Measurements from ENCODE around the gene AP1G1. TPM values are rescaled to one million over a fixed set of nuclear protein-coding genes. Genes with fewer than 3 reads are reported as not detected.

Gene AP1G1
- total and polyA plus RNA-seq, 2 donors, result 24.1 to 26.7 TPM

DNA sequence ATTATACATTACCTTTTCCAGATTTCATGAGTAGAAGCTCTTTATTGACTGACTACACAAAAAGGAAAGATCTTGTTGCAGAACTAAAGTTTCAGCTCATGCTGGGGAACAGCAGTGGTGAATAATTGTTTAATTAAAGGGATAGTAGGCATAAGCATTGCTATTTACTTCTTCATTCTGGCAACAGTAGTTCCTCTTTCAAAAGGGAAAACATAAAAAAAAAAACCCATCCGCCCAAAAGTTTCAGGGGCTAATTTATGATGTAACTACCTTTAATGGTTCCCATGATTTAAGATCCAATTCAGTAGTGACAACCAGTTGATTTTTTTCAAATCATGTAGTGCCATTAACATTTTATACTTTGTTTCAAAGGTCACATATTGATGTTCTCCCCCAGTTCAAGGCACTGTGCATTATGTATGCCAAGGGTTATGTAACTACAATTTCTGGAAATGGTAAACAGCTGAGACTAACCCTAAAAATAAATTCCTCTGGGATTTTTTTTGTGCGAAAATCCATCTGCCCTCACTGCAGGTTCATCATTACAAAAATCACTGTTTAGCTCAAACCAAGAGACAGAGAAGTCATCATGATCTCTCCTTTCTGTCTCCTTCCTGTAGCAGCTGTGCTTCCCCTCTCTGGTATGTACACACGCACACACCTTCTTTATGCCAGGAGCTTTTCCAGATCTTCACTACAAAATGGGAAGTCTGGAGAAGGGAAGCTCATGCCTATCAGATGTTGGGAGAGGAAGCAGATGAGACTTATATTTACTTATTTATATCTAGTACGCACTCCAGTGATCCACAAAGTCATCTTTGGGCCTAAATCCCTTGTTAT is 81.9 kb downstream of the AP1G1 start:
- WGBS, result 71% methylated on average over 4 of the region's 4 CpGs
- Histone ChIP-seq H3K4me3 (ENCODE audit: low read length in 2 of 2) (no peak overlapping the region), H3K36me3 (ENCODE audit: control insufficient read depth in 2 of 2, insufficient read depth in 2 of 2, low read length in 1 of 2) (peaks cover 0 to 8% of the 10 kb centered on the region in 2 donors), H3K4me1 (ENCODE audit: control insufficient read depth in 2 of 2, insufficient read depth in 2 of 2, low read length in 2 of 2) (peaks cover 3 to 9% of the 10 kb centered on the region in 2 donors), H3K27ac (ENCODE audit: low read depth in 1 of 2, low read length in 1 of 2) (no peak overlapping the region), H3K27me3 (ENCODE audit: control insufficient read depth in 2 of 2, insufficient read depth in 1 of 2, low read length in 1 of 2) (peaks cover 4 to 10% of the 10 kb centered on the region in 2 donors), H3K9me3 (ENCODE audit: control insufficient read depth in 2 of 2, insufficient read depth in 1 of 2, low read length in 1 of 2) (no peaks in the 10 kb centered on the region)
- no peak for DNase-seq (ENCODE audit: low read depth in 6 of 9, low spot score in 9 of 9)

DNA sequence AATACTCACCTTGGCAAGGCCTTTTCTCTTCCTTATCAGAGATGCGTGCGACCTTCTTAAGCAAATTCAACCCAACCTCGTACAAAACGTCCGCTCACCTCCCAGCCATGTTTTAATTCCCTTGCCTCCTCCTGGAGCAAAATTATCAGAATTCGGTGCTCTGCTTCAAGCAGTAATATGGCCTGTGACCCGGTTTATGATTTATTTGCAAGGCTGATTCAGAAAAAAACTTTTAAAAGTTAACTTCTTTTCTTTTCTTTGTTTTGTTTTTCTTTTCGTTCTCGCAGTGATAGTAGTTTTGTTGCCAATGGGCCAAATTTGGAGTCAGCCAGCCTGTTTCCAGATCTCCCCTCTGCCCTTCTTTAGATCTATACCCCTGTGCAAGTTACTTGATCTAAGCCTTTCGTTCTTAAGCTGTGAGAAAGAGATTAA is 84.3 kb downstream of the AP1G1 start, which contains the start of gene PHLPP2:
Gene PHLPP2 (minus strand): TSS at position 382 of the 432 bp plus-strand sequence. CDS start 9,906 bp downstream, outside the sequence.
- H3K4me3 ChIP-seq (ENCODE audit: low read length in 2 of 2), result peak within 1 kb of the TSS; percentile 49 to 82
- no peaks in the 10 kb centered on the region for H3K36me3 ChIP-seq (ENCODE audit: control insufficient read depth in 2 of 2, insufficient read depth in 2 of 2, low read length in 1 of 2)
- peak within 1 kb of the TSS in 1 of 2 donors; percentile 81 for H3K27ac ChIP-seq (ENCODE audit: low read depth in 1 of 2, low read length in 1 of 2)
- WGBS, result 35% methylated on average over 10 of the region's 10 CpGs
- peaks cover 4 to 10% of the 10 kb centered on the region in 2 donors for H3K27me3 ChIP-seq (ENCODE audit: control insufficient read depth in 2 of 2, insufficient read depth in 1 of 2, low read length in 1 of 2)
- H3K4me1 ChIP-seq (ENCODE audit: control insufficient read depth in 2 of 2, insufficient read depth in 2 of 2, low read length in 2 of 2), result peaks cover 3 to 9% of the 10 kb centered on the region in 2 donors
- DNase-seq (ENCODE audit: low read depth in 6 of 9, low spot score in 9 of 9), result no peak
- H3K9me3 ChIP-seq (ENCODE audit: control insufficient read depth in 2 of 2, insufficient read depth in 1 of 2, low read length in 1 of 2), result no peaks in the 10 kb centered on the region

DNA sequence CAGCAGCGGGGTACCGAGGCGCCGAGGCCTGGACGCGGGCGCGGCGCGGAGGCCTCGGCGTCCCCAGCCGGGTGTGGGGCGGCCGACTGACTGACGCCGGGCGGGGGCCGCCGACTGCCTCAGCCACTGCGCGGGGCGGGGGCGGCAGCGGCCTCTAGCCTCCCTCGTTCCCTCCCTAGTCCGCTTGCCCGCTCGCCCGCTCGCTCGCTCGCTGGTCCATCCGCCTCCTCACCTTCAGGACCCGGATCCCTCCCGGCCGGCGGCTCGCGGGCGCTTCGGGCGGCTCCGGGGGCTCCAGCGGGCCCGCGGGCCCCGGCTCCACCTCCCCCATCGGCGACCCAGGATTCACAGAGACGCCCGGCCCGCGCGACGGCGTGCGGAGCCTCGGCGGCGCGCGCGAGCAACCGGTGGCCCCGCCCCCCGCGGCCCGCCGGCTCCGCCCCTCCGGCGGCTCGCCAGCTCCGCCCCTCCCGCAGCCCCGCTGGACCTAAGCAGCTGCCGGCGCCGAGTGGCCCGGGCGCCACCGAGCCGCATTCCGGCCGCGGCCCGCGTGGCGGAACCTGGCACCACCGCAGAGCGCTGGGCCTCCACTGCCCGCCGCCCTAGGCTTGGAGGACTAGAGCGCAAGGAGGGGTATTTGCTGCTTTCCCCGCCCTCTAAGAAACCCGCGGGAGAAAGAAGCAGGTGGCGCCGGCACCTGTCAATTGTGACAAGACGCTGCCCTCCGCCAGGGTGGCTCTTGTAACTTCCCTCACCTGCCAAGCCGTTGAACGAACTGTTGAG is 84.9 kb downstream of the AP1G1 start:
- DNase-seq (ENCODE audit: low read depth in 6 of 9, low spot score in 9 of 9), result peak; percentile 38 to 88 (median 70)
- Histone ChIP-seq H3K4me1 (ENCODE audit: control insufficient read depth in 2 of 2, insufficient read depth in 2 of 2, low read length in 2 of 2) (peaks cover 3 to 9% of the 10 kb centered on the region in 2 donors), H3K4me3 (ENCODE audit: low read length in 2 of 2) (peak overlapping the region; percentile 49 to 82), H3K27me3 (ENCODE audit: control insufficient read depth in 2 of 2, insufficient read depth in 1 of 2, low read length in 1 of 2) (peaks cover 4 to 10% of the 10 kb centered on the region in 2 donors), H3K9me3 (ENCODE audit: control insufficient read depth in 2 of 2, insufficient read depth in 1 of 2, low read length in 1 of 2) (no peaks in the 10 kb centered on the region), H3K27ac (ENCODE audit: low read depth in 1 of 2, low read length in 1 of 2) (peak overlapping the region in 1 of 2 donors; percentile 81), H3K36me3 (ENCODE audit: control insufficient read depth in 2 of 2, insufficient read depth in 2 of 2, low read length in 1 of 2) (no peaks in the 10 kb centered on the region)
- WGBS, result under 1% methylated on average over 103 of the region's 104 CpGs

DNA sequence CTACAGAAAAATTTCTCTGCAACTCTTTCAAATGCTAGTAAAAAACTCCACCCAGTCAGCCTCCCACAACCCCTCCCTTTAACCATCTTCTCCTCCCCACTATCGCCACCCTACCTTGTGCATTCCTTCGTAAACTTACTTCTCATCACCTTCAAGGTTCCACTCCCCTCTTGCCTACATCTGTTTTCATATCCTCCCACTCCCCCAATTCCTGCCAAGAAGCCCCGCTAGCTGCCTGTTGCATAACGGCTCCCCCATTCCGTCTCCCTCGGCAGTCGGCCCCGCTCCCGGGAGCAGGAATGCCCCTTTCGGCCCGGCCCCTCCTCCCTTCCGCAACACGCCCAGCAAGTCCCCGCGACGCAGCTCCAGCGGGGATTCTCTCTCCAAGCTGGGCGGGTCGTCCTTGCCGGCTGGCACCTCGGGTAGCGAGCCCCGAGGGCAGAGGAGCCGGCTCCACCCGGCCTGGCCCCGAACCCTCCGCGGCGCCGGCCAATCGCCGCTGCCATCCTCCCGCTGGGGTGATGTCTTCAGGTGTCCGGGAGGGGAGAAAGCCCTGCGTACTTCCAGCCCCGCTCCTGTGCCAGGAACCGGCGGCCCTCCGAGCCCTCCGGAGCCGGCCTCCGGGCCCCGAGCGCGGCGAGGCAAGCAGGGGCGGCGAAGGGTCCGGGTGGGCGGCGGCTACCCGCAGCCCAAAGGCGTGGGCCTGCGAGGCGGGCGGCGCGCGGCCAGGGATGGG is 85.7 kb downstream of the AP1G1 start:
- H3K4me1 ChIP-seq (ENCODE audit: control insufficient read depth in 2 of 2, insufficient read depth in 2 of 2, low read length in 2 of 2), result peaks cover 3 to 9% of the 10 kb centered on the region in 2 donors
- peaks cover 4 to 10% of the 10 kb centered on the region in 2 donors for H3K27me3 ChIP-seq (ENCODE audit: control insufficient read depth in 2 of 2, insufficient read depth in 1 of 2, low read length in 1 of 2)
- H3K4me3 ChIP-seq (ENCODE audit: low read length in 2 of 2), result peak overlapping the region; percentile 54 to 82
- under 1% methylated on average over 59 of the region's 59 CpGs for WGBS
- H3K27ac ChIP-seq (ENCODE audit: low read depth in 1 of 2, low read length in 1 of 2), result peak overlapping the region in 1 of 2 donors; percentile 83
- H3K36me3 ChIP-seq (ENCODE audit: control insufficient read depth in 2 of 2, insufficient read depth in 2 of 2, low read length in 1 of 2), result no peaks in the 10 kb centered on the region
- DNase-seq (ENCODE audit: low read depth in 6 of 9, low spot score in 9 of 9), result peak in 8 of 9 donors; percentile 15 to 58 (median 23)
- H3K9me3 ChIP-seq (ENCODE audit: control insufficient read depth in 2 of 2, insufficient read depth in 1 of 2, low read length in 1 of 2), result no peaks in the 10 kb centered on the region

DNA sequence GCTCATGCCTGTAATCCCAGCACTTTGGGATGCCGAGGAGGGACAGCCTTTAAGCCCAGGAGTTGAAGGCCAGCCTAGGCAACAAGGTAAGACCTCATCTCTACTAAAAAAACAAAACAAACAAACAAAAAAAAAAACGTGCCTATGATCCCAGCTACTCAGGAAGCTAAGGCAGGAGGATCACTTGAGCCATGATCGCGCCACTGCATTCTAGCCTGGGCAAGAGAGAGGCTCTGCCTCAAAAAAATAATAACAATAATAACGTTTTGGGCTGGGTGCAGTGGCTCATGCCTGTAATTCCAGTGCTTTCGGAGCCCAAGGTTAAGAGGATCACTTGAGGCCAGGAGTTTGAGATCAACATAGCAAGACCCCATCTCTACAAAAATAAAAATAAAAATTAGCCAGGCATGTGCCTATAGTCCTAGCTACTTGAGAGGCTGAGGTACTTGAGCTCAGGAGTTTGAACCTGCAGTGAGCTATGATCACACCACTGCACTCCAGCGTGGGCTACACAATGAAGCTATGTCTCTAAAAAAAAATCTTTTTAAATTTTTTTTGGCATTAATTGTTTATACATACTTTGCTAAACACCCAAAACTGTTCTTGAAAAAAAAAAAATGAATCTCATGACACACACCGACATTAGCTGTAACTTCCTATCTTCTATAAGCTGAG is 87.4 kb downstream of the AP1G1 start:
- no peaks in the 10 kb centered on the region for H3K36me3 ChIP-seq (ENCODE audit: control insufficient read depth in 2 of 2, insufficient read depth in 2 of 2, low read length in 1 of 2)
- H3K9me3 ChIP-seq (ENCODE audit: control insufficient read depth in 2 of 2, insufficient read depth in 1 of 2, low read length in 1 of 2), result no peaks in the 10 kb centered on the region
- 83% methylated on average over 8 of the region's 8 CpGs for WGBS
- no peak overlapping the region for H3K4me3 ChIP-seq (ENCODE audit: low read length in 2 of 2)
- peaks cover 4 to 10% of the 10 kb centered on the region in 2 donors for H3K27me3 ChIP-seq (ENCODE audit: control insufficient read depth in 2 of 2, insufficient read depth in 1 of 2, low read length in 1 of 2)
- H3K27ac ChIP-seq (ENCODE audit: low read depth in 1 of 2, low read length in 1 of 2), result no peak overlapping the region
- H3K4me1 ChIP-seq (ENCODE audit: control insufficient read depth in 2 of 2, insufficient read depth in 2 of 2, low read length in 2 of 2), result peaks cover 3 to 9% of the 10 kb centered on the region in 2 donors
- DNase-seq (ENCODE audit: low read depth in 6 of 9, low spot score in 9 of 9), result no peak

DNA sequence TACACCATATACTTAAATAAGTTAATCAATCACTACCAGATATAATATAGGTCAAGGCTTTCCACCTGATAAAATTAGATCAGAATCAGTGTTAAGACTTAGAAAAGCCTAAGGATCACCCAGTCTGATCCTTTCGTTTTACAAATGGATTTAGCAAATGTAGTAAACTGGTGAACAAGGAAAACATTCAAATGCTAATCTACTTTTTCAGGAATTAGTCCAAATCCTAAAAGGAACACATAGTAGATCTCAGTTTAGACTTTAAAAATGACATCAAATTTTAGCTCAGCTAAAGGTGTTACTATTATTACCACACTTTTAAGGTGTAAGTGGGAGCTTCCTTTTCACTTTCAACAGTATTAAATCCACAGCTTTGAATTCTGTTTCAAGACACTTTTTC is 96.1 kb downstream of the AP1G1 start:
- no peaks in the 10 kb centered on the region for H3K36me3 ChIP-seq (ENCODE audit: control insufficient read depth in 2 of 2, insufficient read depth in 2 of 2, low read length in 1 of 2)
- no peak for DNase-seq (ENCODE audit: low read depth in 6 of 9, low spot score in 9 of 9)
- no peaks in the 10 kb centered on the region for H3K9me3 ChIP-seq (ENCODE audit: control insufficient read depth in 2 of 2, insufficient read depth in 1 of 2, low read length in 1 of 2)
- 99% methylated on average over 1 of the region's 1 CpG for whole genome bisulfite sequencing
- no peaks in the 10 kb centered on the region for H3K4me1 ChIP-seq (ENCODE audit: control insufficient read depth in 2 of 2, insufficient read depth in 2 of 2, low read length in 2 of 2)
- H3K27me3 ChIP-seq (ENCODE audit: control insufficient read depth in 2 of 2, insufficient read depth in 1 of 2, low read length in 1 of 2), result no peaks in the 10 kb centered on the region
- no peak overlapping the region for H3K27ac ChIP-seq (ENCODE audit: low read depth in 1 of 2, low read length in 1 of 2)
- H3K4me3 ChIP-seq (ENCODE audit: low read length in 2 of 2), result no peak overlapping the region

DNA sequence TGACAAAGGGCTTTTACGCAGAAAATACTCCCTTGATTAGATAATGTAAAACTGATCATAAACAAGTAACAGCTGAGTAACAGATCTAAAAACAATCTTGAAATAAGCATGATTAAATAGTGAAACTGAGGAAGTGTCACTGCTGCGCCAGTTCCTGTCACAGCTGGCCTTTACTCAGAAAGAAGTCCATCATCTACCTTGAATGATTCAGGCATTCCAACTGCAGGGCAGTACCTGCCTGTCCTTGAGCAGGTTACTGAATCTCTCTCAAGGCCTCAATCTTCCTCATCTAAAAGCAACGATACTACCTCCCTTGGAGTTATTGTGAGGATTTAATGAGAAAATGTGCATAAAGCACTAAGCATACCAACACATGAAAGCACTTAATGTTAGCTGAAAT is 96.8 kb downstream of the AP1G1 start:
- Histone ChIP-seq H3K4me3 (ENCODE audit: low read length in 2 of 2) (no peak overlapping the region), H3K9me3 (ENCODE audit: control insufficient read depth in 2 of 2, insufficient read depth in 1 of 2, low read length in 1 of 2) (no peaks in the 10 kb centered on the region), H3K27ac (ENCODE audit: low read depth in 1 of 2, low read length in 1 of 2) (no peak overlapping the region), H3K4me1 (ENCODE audit: control insufficient read depth in 2 of 2, insufficient read depth in 2 of 2, low read length in 2 of 2) (no peaks in the 10 kb centered on the region), H3K36me3 (ENCODE audit: control insufficient read depth in 2 of 2, insufficient read depth in 2 of 2, low read length in 1 of 2) (no peaks in the 10 kb centered on the region), H3K27me3 (ENCODE audit: control insufficient read depth in 2 of 2, insufficient read depth in 1 of 2, low read length in 1 of 2) (no peaks in the 10 kb centered on the region)
- DNase-seq (ENCODE audit: low read depth in 6 of 9, low spot score in 9 of 9), result no peak
- 93% methylated on average over 3 of the region's 3 CpGs for WGBS

DNA sequence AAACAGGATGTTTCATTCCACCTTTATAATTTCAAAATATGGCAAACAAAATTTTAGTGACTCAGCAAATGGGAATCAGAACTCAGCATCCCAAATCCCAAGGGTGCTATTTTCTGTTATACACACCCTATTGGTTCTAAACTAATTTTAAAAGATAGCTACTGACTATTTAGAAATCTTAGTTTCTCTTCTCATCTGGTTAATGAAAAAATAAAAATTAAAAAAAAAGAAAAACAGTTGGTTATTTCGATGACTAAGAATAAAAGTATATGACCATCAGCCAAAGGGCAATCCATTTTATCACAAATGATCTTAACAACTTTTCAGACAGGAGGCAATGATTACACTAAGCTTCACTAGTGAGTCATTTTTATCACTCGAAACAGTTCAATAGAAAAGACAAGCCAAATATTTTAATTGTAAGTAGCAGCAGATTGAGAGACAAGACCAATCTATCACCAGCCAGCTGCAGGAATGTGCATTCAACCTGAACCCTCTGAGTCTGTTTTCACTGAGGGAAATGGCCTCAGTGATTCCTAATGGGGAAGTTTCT is 99.3 kb downstream of the AP1G1 start:
- Histone ChIP-seq H3K27ac (ENCODE audit: low read depth in 1 of 2, low read length in 1 of 2) (no peak overlapping the region), H3K9me3 (ENCODE audit: control insufficient read depth in 2 of 2, insufficient read depth in 1 of 2, low read length in 1 of 2) (no peaks in the 10 kb centered on the region), H3K27me3 (ENCODE audit: control insufficient read depth in 2 of 2, insufficient read depth in 1 of 2, low read length in 1 of 2) (no peaks in the 10 kb centered on the region), H3K36me3 (ENCODE audit: control insufficient read depth in 2 of 2, insufficient read depth in 2 of 2, low read length in 1 of 2) (no peaks in the 10 kb centered on the region), H3K4me1 (ENCODE audit: control insufficient read depth in 2 of 2, insufficient read depth in 2 of 2, low read length in 2 of 2) (no peaks in the 10 kb centered on the region), H3K4me3 (ENCODE audit: low read length in 2 of 2) (no peak overlapping the region)
- 97% methylated on average over 2 of the region's 2 CpGs for WGBS
- DNase-seq (ENCODE audit: low read depth in 6 of 9, low spot score in 9 of 9), result no peak

Measured in thymus (tissue), 11 donors.